Measurements from ENCODE around the gene SASH1.
A peak's percentile ranks its signal among the peaks of the same experiment; 100 is the strongest.

The SASH1 gene

GRCh38 chr6:148509800-148510581 lies 167.4 kb downstream of the SASH1 start:
- H3K27ac ChIP-seq, result peak overlapping the region; percentile 76
- ChIA-PET CTCF (no interaction called here), POLR2A (ENCODE audit: low non-redundant PET) (no interaction called here)
- peak; percentile 58 for DNase-seq (ENCODE audit: low spot score)
- TF ChIP-seq CTCF (conservative IDR thresholded peaks at IDR 0.05; ENCODE audit: low read depth), result no peak

- CTCF ChIA-PET, result interaction anchor here (0.6 kb wide), 1 partner anchor 60 kb away, joined by 3 read pairs; no protein-coding TSS in a partner anchor
- peak overlapping the region; percentile 26; the same call in 1 of the 2 replicates for H3K27ac ChIP-seq
- POLR2A ChIA-PET (ENCODE audit: low non-redundant PET), result no interaction called here
- TF ChIP-seq CTCF (conservative IDR thresholded peaks at IDR 0.05; ENCODE audit: low read depth), result no peak
- no peak for DNase-seq (ENCODE audit: low spot score)
Observed at GRCh38 chr6:148513145-148514071, 170.8 kb downstream of the SASH1 start.

GRCh38 chr6:148514091-148514845 lies 171.6 kb downstream of the SASH1 start:
- ChIA-PET CTCF (interaction anchor here (0.6 kb wide), 1 partner anchor 250 kb away, joined by 3 read pairs; no protein-coding TSS in a partner anchor), POLR2A (ENCODE audit: low non-redundant PET) (no interaction called here)
- no peak for DNase-seq (ENCODE audit: low spot score)
- H3K27ac ChIP-seq, result peak overlapping the region; percentile 26; the same call in 1 of the 2 replicates
- no peak for TF ChIP-seq CTCF (conservative IDR thresholded peaks at IDR 0.05; ENCODE audit: low read depth)

- peak; percentile 46 for DNase-seq (ENCODE audit: low spot score)
- no peak for TF ChIP-seq CTCF (conservative IDR thresholded peaks at IDR 0.05; ENCODE audit: low read depth)
- ChIA-PET POLR2A (ENCODE audit: low non-redundant PET) (no interaction called here), CTCF (no interaction called here)
- peak overlapping the region; percentile 86 for H3K27ac ChIP-seq
Observed at GRCh38 chr6:148516217-148516616, 173.6 kb downstream of the SASH1 start.

GRCh38 chr6:148516617-148517016 lies 174.0 kb downstream of the SASH1 start:
- H3K27ac ChIP-seq, result peak overlapping the region; percentile 86
- ChIA-PET CTCF (interaction anchor here (0.9 kb wide), 1 partner anchor 11 kb away, joined by 3 read pairs; no protein-coding TSS in a partner anchor), POLR2A (ENCODE audit: low non-redundant PET) (no interaction called here)
- DNase-seq (ENCODE audit: low spot score), result no peak
- no peak for TF ChIP-seq CTCF (conservative IDR thresholded peaks at IDR 0.05; ENCODE audit: low read depth)

- DNase-seq (ENCODE audit: low spot score), result no peak
- ChIA-PET CTCF (interaction anchor here (0.9 kb wide), 1 partner anchor 10 kb away, joined by 3 read pairs; no protein-coding TSS in a partner anchor), POLR2A (ENCODE audit: low non-redundant PET) (no interaction called here)
- H3K27ac ChIP-seq, result peak overlapping the region; percentile 86
- TF ChIP-seq CTCF (conservative IDR thresholded peaks at IDR 0.05; ENCODE audit: low read depth), result no peak
Observed at GRCh38 chr6:148517470-148517869, 174.8 kb downstream of the SASH1 start.

All from RWPE1 (cell line).